HG02763 (cell line): ENCODE results near the gene THEM5.

Source experiments
- ATAC-seq: cut with Tn5 transposase; IDR thresholded peaks from one replicate; pipeline ENCODE4 v1.9.1; 2021; ENCODE audit warnings: mild to moderate bottlenecking, moderate library complexity; ENCODE audit not compliant: unreplicated experiment

The THEM5 gene

GRCh38 chr1:151841141-151841540 is 12.4 kb downstream of the THEM5 start:
- no peak for ATAC-seq

- ATAC-seq: no peak
These were observed 13.1 kb downstream of the THEM5 start for GRCh38 chr1:151840421-151840820.

- ATAC-seq: no peak
These were observed 13.8 kb downstream of the THEM5 start, which contains the start of gene C2CD4D for GRCh38 chr1:151839457-151840403. Gene C2CD4D (minus strand): TSS chr1:151839820. CDS start chr1:151838989, 831 bp downstream.

- ATAC-seq: no peak
These were observed 14.5 kb downstream of the THEM5 start for GRCh38 chr1:151839082-151839412.

GRCh38 chr1:151838222-151839081 is 15.1 kb downstream of the THEM5 start:
- no peak for ATAC-seq

GRCh38 chr1:151837884-151838221 is 15.7 kb downstream of the THEM5 start:
- no peak for ATAC-seq

GRCh38 chr1:151837197-151837596 is 16.3 kb downstream of the THEM5 start:
- ATAC-seq: no peak

GRCh38 chr1:151835596-151835995 is 17.9 kb downstream of the THEM5 start:
- ATAC-seq: no peak

GRCh38 chr1:151834239-151834638 is 19.3 kb downstream of the THEM5 start:
- no peak for ATAC-seq

GRCh38 chr1:151833172-151833900 is 20.2 kb downstream of the THEM5 start:
- no peak for ATAC-seq

GRCh38 chr1:151832318-151832980 is 21.1 kb downstream of the THEM5 start:
- ATAC-seq: no peak

- no peak for ATAC-seq
These were observed 21.9 kb downstream of the THEM5 start, which contains the start of gene RORC for GRCh38 chr1:151831605-151832004. Gene RORC (minus strand): TSS chr1:151831802. CDS start chr1:151831764, 38 bp downstream.

GRCh38 chr1:151831256-151831591 is 22.3 kb downstream of the THEM5 start:
- no peak for ATAC-seq

- ATAC-seq: no peak
These were observed 23.5 kb downstream of the THEM5 start for GRCh38 chr1:151830055-151830454.

- no peak for ATAC-seq
These were observed 24.0 kb downstream of the THEM5 start for GRCh38 chr1:151829352-151830046.

- no peak for ATAC-seq
These were observed 24.6 kb downstream of the THEM5 start for GRCh38 chr1:151828921-151829320.

- ATAC-seq: no peak
These were observed 25.7 kb downstream of the THEM5 start for GRCh38 chr1:151827853-151828252.

GRCh38 chr1:151825751-151826660 is 27.5 kb downstream of the THEM5 start:
- ATAC-seq: no peak

- ATAC-seq: no peak
These were observed 28.3 kb downstream of the THEM5 start for GRCh38 chr1:151825204-151825603.
